HepG2 (cell line): ENCODE measurements around the gene KIAA1614. TPM values are rescaled to one million over a fixed set of nuclear protein-coding genes. Genes with fewer than 3 reads are reported as not detected.
A peak's percentile ranks its signal among the peaks of the same experiment; 100 is the strongest.

Source experiments
- ATAC-seq: fragments of 200-7000 bp; cut with Tn5 transposase; 3 replicates; pipeline ENCODE4 v1.9.1; 2020; ENCODE audit warnings: mild to moderate bottlenecking, moderate library complexity
- BruUV-seq: library from RNA; stranded (reverse); fragments of 400-500 nt; replicated peaks from 2 replicates; lab custom pipeline; 2021; lab: Mats Ljungman, UMichigan
- CTCF ChIA-PET: fragments of 300-600 bp; formaldehyde crosslinking; extraction: SDS; loops from one replicate; lab custom pipeline; 2021; ENCODE audit warnings: low total read pairs, inconsistent platforms, low intra/inter-chr PET ratio; lab: Yijun Ruan, JAX
- POLR2A ChIA-PET: fragments of 350-600 bp; sonication (Branson Sonifier 250); formaldehyde crosslinking; loops from one replicate; lab custom pipeline; 2020; ENCODE audit warnings: antibody characterized with exemption, inconsistent platforms; lab: Yijun Ruan, JAX
- DNase-seq: peaks from one replicate; pipeline ENCODE4 v3.0.0-alpha.2; 2015; ENCODE audit warnings: low spot score
- FAIRE-seq: peaks from 3 replicates; lab custom pipeline; 2011; peaks lifted over from hg19 to GRCh38; lab: Jason Lieb, UNC
- H2AFZ ChIP-seq: one replicate; pipeline ENCODE4 v1.6.1; 2011; ENCODE audit warnings: low read length, inconsistent platforms
- H3K27ac ChIP-seq: fragments of 300-600 bp; 3 replicates; pipeline ENCODE4 v1.8.0; 2011; ENCODE audit warnings: mixed run types, mild to moderate bottlenecking, mixed read lengths, low read length, inconsistent platforms; ENCODE audit not compliant: insufficient read depth; ENCODE audit errors: extremely low read length
- H3K27me3 ChIP-seq, 2 experiments: fragments of 200-600 bp in 1 of 2; 2 replicates in 1 of 2; 3 replicates in 1 of 2; pipeline versions ENCODE4 v1.6.0 to v1.8.0; 2011; ENCODE audit warnings: low read length in 2 of 2, mild to moderate bottlenecking in 2 of 2, moderate library complexity in 2 of 2, inconsistent platforms in 1 of 2; ENCODE audit not compliant: insufficient read depth in 2 of 2, control insufficient read depth in 1 of 2
- H3K36me3 ChIP-seq, 2 experiments: fragments of 200-600 bp in 1 of 2; replicated peaks in 1 of 2; 2 replicates in 1 of 2; 3 replicates in 1 of 2; pipeline versions ENCODE4 v1.5.1 to v1.8.0; 2011; ENCODE audit warnings: low read length in 2 of 2, inconsistent platforms in 1 of 2; ENCODE audit not compliant: insufficient read depth in 2 of 2, control insufficient read depth in 1 of 2
- H3K4me1 ChIP-seq: 2 replicates; pipeline ENCODE4 v1.5.1; 2012; ENCODE audit warnings: low read length, inconsistent platforms; ENCODE audit not compliant: insufficient read depth
- H3K4me2 ChIP-seq: 2 replicates; pipeline ENCODE4 v1.6.0; 2011; ENCODE audit warnings: low read depth, low read length, inconsistent platforms
- H3K4me3 ChIP-seq, 3 experiments: fragments of 200-600 bp in 1 of 3; sonication (generic), shearing (Covaris generic) in 1 of 3; replicated peaks in 1 of 3; 2 replicates each; pipeline ENCODE4 v1.5.1; 2011 to 2016; ENCODE audit warnings: low read length in 3 of 3, inconsistent platforms in 2 of 3, low read depth in 2 of 3, mild to moderate bottlenecking in 2 of 3, control low read depth in 1 of 3, mixed read lengths in 1 of 3; ENCODE audit not compliant: insufficient read depth in 1 of 3
- H3K79me2 ChIP-seq: one replicate; pipeline ENCODE4 v1.6.1; 2011; ENCODE audit warnings: low read length, inconsistent platforms; ENCODE audit not compliant: insufficient read depth
- H3K9ac ChIP-seq: 2 replicates; pipeline ENCODE4 v1.6.0; 2011; ENCODE audit warnings: mild to moderate bottlenecking, low read depth, low read length, inconsistent platforms; ENCODE audit not compliant: insufficient read depth
- H3K9me3 ChIP-seq: 2 replicates; pipeline ENCODE4 v1.5.1; 2012; ENCODE audit warnings: mild to moderate bottlenecking, low read length
- H4K20me1 ChIP-seq: 2 replicates; pipeline ENCODE4 v1.6.0; 2011; ENCODE audit warnings: inconsistent platforms, mild to moderate bottlenecking, low read length, moderate library complexity; ENCODE audit not compliant: insufficient read depth
- CEBPB ChIP-seq: IDR thresholded peaks from 2 replicates; pipeline ENCODE4 v1.6.1; 2011; ENCODE audit warnings: low read depth, low read length, improper control_type of control experiment, borderline replicate concordance
- HNRNPUL1 ChIP-seq: fragments of 200-400 bp; formaldehyde crosslinking; IDR thresholded peaks from 2 replicates; pipeline ENCODE4 v1.6.1; 2017; ENCODE audit warnings: low read depth, mild to moderate bottlenecking, low read length, moderate library complexity
- NCOA5 ChIP-seq: sonication (generic); formaldehyde crosslinking; IDR thresholded peaks from 2 replicates; pipeline ENCODE4 v1.4.0; 2020; ENCODE audit warnings: missing genetic modification reagents
- ONECUT2 ChIP-seq: sonication (generic); formaldehyde crosslinking; IDR thresholded peaks from 2 replicates; pipeline ENCODE4 v1.4.0; 2020; ENCODE audit warnings: missing genetic modification reagents
- ZHX2 ChIP-seq, 2 experiments: sonication (generic) in 1 of 2; formaldehyde crosslinking in 1 of 2; IDR thresholded peaks; 2 replicates each; pipeline versions ENCODE4 v1.6.1 to v1.9.0; 2014 to 2022; ENCODE audit warnings: antibody characterized with exemption in 1 of 2, borderline replicate concordance in 1 of 2, inconsistent platforms in 1 of 2, low read depth in 1 of 2, missing genetic modification reagents in 1 of 2
- ZNF234 ChIP-seq: sonication (generic); formaldehyde crosslinking; conservative IDR thresholded peaks from 2 replicates; pipeline ENCODE4 v1.5.1; 2020; ENCODE audit warnings: mild to moderate bottlenecking, missing genetic modification reagents
- ZNF24 ChIP-seq: fragments of 450-650 bp; IDR thresholded peaks from 2 replicates; pipeline ENCODE4 v1.6.1; 2017; ENCODE audit warnings: antibody characterized with exemption, mild to moderate bottlenecking
- ZNF704 ChIP-seq: sonication (generic); formaldehyde crosslinking; IDR thresholded peaks from 2 replicates; pipeline ENCODE4 v1.8.1; 2023; ENCODE audit warnings: mild to moderate bottlenecking, inconsistent platforms, moderate library complexity, missing genetic modification reagents, borderline replicate concordance
- WGBS: methylation state at CpG from one replicate; pipeline ENCODE4 v1.1.6; 2017; ENCODE audit warnings: low lambda C conversion rate; 5-methylcytosine and 5-hydroxymethylcytosine counted together
- in situ Hi-C: cut with HindIII; loops from 2 replicates; pipeline ENCODE4 v1.10.0; 2017; ENCODE audit warnings: low pct_unique_long_range_greater_than_20kb; ENCODE audit not compliant: extremely low pct_ligation_motif_present
- intact Hi-C: fragments of 100-400 bp; cut with micrococcal nuclease; formaldehyde crosslinking; loops from one replicate; pipeline ENCODE4 v1.10.0; 2022; ENCODE audit not compliant: unreplicated experiment
- polyA plus RNA-seq, 8 experiments: library from polyadenylated mRNA; depleted of rRNA in 3 of 8; stranded (reverse) in 7 of 8; unstranded in 1 of 8; fragments of >200 nt; fragmentation: Illumina TruSeq in 4 of 8; extraction: Trizol in 4 of 8; gene quantifications; 2 replicates each; pipeline versions ENCODE4 v1.2.1 to v1.2.3, GENCODE V29; 2011 to 2016; ENCODE audit warnings: low read depth in 4 of 8, missing spikeins in 1 of 8, mixed read lengths in 1 of 8; ENCODE audit not compliant: insufficient read depth in 1 of 8
- total RNA-seq, 5 experiments: library from RNA; depleted of rRNA; stranded (reverse); fragments of >200 nt; fragmentation: Illumina TruSeq; extraction: Trizol; gene quantifications; 2 replicates each; pipeline ENCODE4 v1.2.3, GENCODE V29; 2016; ENCODE audit warnings: low read depth in 1 of 5

Gene KIAA1614
- total and polyA plus RNA-seq, 2 of the 13 experiments (the other 11 are each of a cell fraction or from before 2014, with no cell fraction given), result 0.15 to 0.77 TPM

- TF ChIP-seq ZNF704 (CRISPR knock-in tag) (no peak), NCOA5 (CRISPR knock-in tag) (no peak), ONECUT2 (CRISPR knock-in tag) (no peak), HNRNPUL1 (no peak)
These were observed 28.0 kb upstream of the KIAA1614 start (continued) for GRCh38 chr1:180884588-180885300.

GRCh38 chr1:180886338-180886737 is 26.4 kb upstream of the KIAA1614 start:
- CTCF ChIA-PET, result no interaction called here
- Histone ChIP-seq H3K27me3 (no peaks in the 10 kb centered on the region), H3K36me3 (peaks cover 0 to 1% of the 10 kb centered on the region in 2 experiments; a peak in 1 of 5 replicates), H3K4me1 (no peaks in the 10 kb centered on the region), H3K4me2 (no peak overlapping the region), H4K20me1 (no peaks in the 10 kb centered on the region), H3K27ac (no peak overlapping the region), H2AFZ (no peak overlapping the region), H3K9me3 (no peaks in the 10 kb centered on the region), H3K9ac (no peak overlapping the region), H3K79me2 (no peaks in the 10 kb centered on the region), H3K4me3 (no peak overlapping the region)
- ATAC-seq, result no peak
- no TSS peak for BruUV-seq
- in situ Hi-C loops, result loop anchor here (10.0 kb wide), 1 partner anchor 258 kb away; no protein-coding TSS in a partner anchor
- 94% methylated on average over 2 of the region's 2 CpGs for WGBS
- intact Hi-C loops, result loop anchor here (10.0 kb wide), 1 partner anchor 148 kb away; the partner anchor contains the start of gene MR1
- POLR2A ChIA-PET, result no interaction called here
- FAIRE-seq, result no peak
- DNase-seq, result no peak
- TF ChIP-seq ZNF234, result no peak
- no peak for TF ChIP-seq ZNF24
- no peak for TF ChIP-seq ZHX2 (IDR thresholded peaks at IDR 0.05; ENCODE audit: low read depth)
- no peak for TF ChIP-seq ZHX2 (CRISPR knock-in tag; IDR thresholded peaks at IDR 0.05; ENCODE audit: borderline replicate concordance)
- peak; percentile 36; the same call in 1 of the 2 replicates for TF ChIP-seq CEBPB
